ENCODE data around the gene MYO9B.

MYO9B gene

DNA sequence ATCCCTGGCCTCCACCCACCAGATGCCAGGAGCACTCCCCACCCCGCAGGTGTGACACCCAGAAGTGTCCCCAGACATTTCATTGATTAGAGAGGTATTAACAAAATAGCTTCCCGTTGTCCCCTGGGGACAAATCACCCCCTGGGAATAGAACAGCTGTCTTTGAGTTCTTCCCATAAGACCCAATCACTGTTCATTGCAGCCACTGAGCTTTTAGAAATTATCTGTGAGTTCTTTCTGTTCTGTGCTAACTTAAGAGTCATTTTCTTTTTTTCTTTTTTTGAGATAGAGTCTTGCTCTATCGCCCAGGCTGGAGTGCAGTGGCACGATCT, 32.8 kb downstream of the MYO9B start:
- H3K27ac ChIP-seq (ENCODE audit: low read length) = peak overlapping the region; percentile 76
- H3K27me3 ChIP-seq (ENCODE audit: low read depth, low read length) = no peaks in the 10 kb centered on the region
- peaks cover 5 to 22% of the 10 kb centered on the region in 2 donors for H3K36me3 ChIP-seq (ENCODE audit: control insufficient read depth in 1 of 2, insufficient read depth in 2 of 2, low read length in 2 of 2)
- H3K4me1 ChIP-seq (ENCODE audit: control insufficient read depth in 1 of 2, insufficient read depth in 2 of 2, low read length in 2 of 2) = peaks cover 0 to 32% of the 10 kb centered on the region in 2 donors
- H3K4me3 ChIP-seq (ENCODE audit: low read depth in 1 of 2, low read length in 2 of 2) = no peak overlapping the region
- H3K9me3 ChIP-seq (ENCODE audit: control insufficient read depth in 1 of 2, low read length in 2 of 2) = no peaks in the 10 kb centered on the region

- H3K4me1 ChIP-seq (ENCODE audit: control insufficient read depth in 1 of 2, insufficient read depth in 2 of 2, low read length in 2 of 2) = peaks cover 0 to 41% of the 10 kb centered on the region in 2 donors
- H3K36me3 ChIP-seq (ENCODE audit: control insufficient read depth in 1 of 2, insufficient read depth in 2 of 2, low read length in 2 of 2) = peaks cover 5 to 21% of the 10 kb centered on the region in 2 donors
- H3K9me3 ChIP-seq (ENCODE audit: control insufficient read depth in 1 of 2, low read length in 2 of 2) = no peaks in the 10 kb centered on the region
- peak overlapping the region; percentile 58 for H3K27ac ChIP-seq (ENCODE audit: low read length)
- H3K4me3 ChIP-seq (ENCODE audit: low read depth in 1 of 2, low read length in 2 of 2) = no peak overlapping the region
- H3K27me3 ChIP-seq (ENCODE audit: low read depth, low read length) = no peaks in the 10 kb centered on the region
Observed at GRCh38 chr19:17109300-17109699, 33.7 kb downstream of the MYO9B start.

- no peaks in the 10 kb centered on the region for H3K9me3 ChIP-seq (ENCODE audit: control insufficient read depth in 1 of 2, low read length in 2 of 2)
- peaks cover 0 to 44% of the 10 kb centered on the region in 2 donors for H3K4me1 ChIP-seq (ENCODE audit: control insufficient read depth in 1 of 2, insufficient read depth in 2 of 2, low read length in 2 of 2)
- no peaks in the 10 kb centered on the region for H3K27me3 ChIP-seq (ENCODE audit: low read depth, low read length)
- H3K27ac ChIP-seq (ENCODE audit: low read length) = peak overlapping the region; percentile 58
- no peak overlapping the region for H3K4me3 ChIP-seq (ENCODE audit: low read depth in 1 of 2, low read length in 2 of 2)
- H3K36me3 ChIP-seq (ENCODE audit: control insufficient read depth in 1 of 2, insufficient read depth in 2 of 2, low read length in 2 of 2) = peaks cover 5 to 21% of the 10 kb centered on the region in 2 donors
Observed at GRCh38 chr19:17109962-17110598, 34.5 kb downstream of the MYO9B start.

DNA sequence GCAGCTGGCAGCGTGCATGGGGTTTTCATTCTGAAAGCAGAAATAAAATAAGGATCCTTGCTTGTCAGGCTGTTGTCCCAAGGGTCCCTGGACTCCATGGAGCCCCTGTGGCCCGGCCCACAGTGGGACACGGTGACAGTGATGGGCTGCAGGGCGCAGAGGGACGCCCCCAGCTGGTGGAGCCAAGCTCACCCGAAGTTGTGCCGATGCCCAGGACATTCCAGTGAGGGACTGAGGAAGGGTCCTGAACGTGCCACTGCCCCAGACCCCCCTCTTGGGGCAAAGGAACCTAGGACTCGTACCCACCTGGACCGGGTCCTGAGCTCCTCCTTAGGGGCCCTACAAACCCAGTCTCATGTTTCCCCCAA, 35.0 kb downstream of the MYO9B start:
- H3K4me3 ChIP-seq (ENCODE audit: low read depth in 1 of 2, low read length in 2 of 2) = no peak overlapping the region
- H3K36me3 ChIP-seq (ENCODE audit: control insufficient read depth in 1 of 2, insufficient read depth in 2 of 2, low read length in 2 of 2) = peaks cover 5 to 17% of the 10 kb centered on the region in 2 donors
- no peaks in the 10 kb centered on the region for H3K9me3 ChIP-seq (ENCODE audit: control insufficient read depth in 1 of 2, low read length in 2 of 2)
- H3K27me3 ChIP-seq (ENCODE audit: low read depth, low read length) = no peaks in the 10 kb centered on the region
- peak overlapping the region; percentile 39 for H3K27ac ChIP-seq (ENCODE audit: low read length)
- H3K4me1 ChIP-seq (ENCODE audit: control insufficient read depth in 1 of 2, insufficient read depth in 2 of 2, low read length in 2 of 2) = peaks cover 0 to 44% of the 10 kb centered on the region in 2 donors

- no peak overlapping the region for H3K27ac ChIP-seq (ENCODE audit: low read length)
- H3K36me3 ChIP-seq (ENCODE audit: control insufficient read depth in 1 of 2, insufficient read depth in 2 of 2, low read length in 2 of 2) = peaks cover 5 to 16% of the 10 kb centered on the region in 2 donors
Observed at GRCh38 chr19:17111766-17112165, 36.2 kb downstream of the MYO9B start.

DNA sequence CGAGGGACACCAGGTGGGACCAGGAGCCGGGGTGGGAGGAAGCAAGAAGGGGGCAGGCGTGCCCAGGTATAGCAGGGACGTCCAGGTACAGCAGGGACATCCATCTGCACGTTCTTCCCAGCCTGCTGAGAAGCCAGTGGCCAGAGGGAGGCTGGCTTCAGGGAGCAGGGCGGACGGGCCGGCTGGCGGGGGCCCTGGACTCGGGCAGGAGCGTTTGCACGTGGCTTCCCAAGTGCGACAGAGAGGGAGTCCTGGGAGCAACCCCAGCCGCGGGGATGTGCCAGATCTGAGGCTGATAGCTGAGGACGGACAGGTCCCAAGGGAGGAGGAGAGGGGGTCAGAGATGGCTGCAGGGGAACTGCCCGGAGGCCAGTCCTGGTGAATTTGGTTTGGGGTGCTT, 36.7 kb downstream of the MYO9B start:
- no peaks in the 10 kb centered on the region for H3K9me3 ChIP-seq (ENCODE audit: control insufficient read depth in 1 of 2, low read length in 2 of 2)
- no peak overlapping the region for H3K4me3 ChIP-seq (ENCODE audit: low read depth in 1 of 2, low read length in 2 of 2)
- H3K27ac ChIP-seq (ENCODE audit: low read length) = no peak overlapping the region
- H3K27me3 ChIP-seq (ENCODE audit: low read depth, low read length) = no peaks in the 10 kb centered on the region
- H3K36me3 ChIP-seq (ENCODE audit: control insufficient read depth in 1 of 2, insufficient read depth in 2 of 2, low read length in 2 of 2) = peaks cover 5 to 16% of the 10 kb centered on the region in 2 donors
- H3K4me1 ChIP-seq (ENCODE audit: control insufficient read depth in 1 of 2, insufficient read depth in 2 of 2, low read length in 2 of 2) = peaks cover 0 to 41% of the 10 kb centered on the region in 2 donors

More at GRCh38 chr19:17111766-17112165, 36.2 kb downstream of the MYO9B start:
- no peak overlapping the region for H3K4me3 ChIP-seq (ENCODE audit: low read depth in 1 of 2, low read length in 2 of 2)
- peaks cover 0 to 44% of the 10 kb centered on the region in 2 donors for H3K4me1 ChIP-seq (ENCODE audit: control insufficient read depth in 1 of 2, insufficient read depth in 2 of 2, low read length in 2 of 2)
- no peaks in the 10 kb centered on the region for H3K9me3 ChIP-seq (ENCODE audit: control insufficient read depth in 1 of 2, low read length in 2 of 2)
- no peaks in the 10 kb centered on the region for H3K27me3 ChIP-seq (ENCODE audit: low read depth, low read length)

DNA sequence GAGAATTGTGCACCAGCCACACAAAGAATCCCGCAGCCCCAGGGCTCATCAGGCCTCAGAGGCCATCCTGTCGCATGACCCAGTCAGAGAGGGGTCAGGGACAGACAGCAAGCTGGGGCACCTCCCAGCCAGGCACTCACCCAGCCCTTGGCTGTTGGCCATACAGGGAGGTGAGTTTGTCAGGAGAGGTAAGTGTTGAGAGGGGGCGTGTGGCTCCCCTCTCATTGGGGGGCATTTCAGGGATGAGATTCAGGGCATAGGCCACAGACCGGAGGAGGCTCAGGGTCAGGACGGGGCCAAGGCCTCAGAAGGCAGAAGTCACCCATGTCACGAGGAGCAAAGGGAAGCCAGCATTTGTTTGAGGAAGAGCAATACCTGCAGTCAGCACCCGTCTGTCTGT, 37.1 kb downstream of the MYO9B start:
- Histone ChIP-seq H3K36me3 (ENCODE audit: control insufficient read depth in 1 of 2, insufficient read depth in 2 of 2, low read length in 2 of 2) (peaks cover 5 to 16% of the 10 kb centered on the region in 2 donors), H3K4me1 (ENCODE audit: control insufficient read depth in 1 of 2, insufficient read depth in 2 of 2, low read length in 2 of 2) (peaks cover 0 to 37% of the 10 kb centered on the region in 2 donors), H3K9me3 (ENCODE audit: control insufficient read depth in 1 of 2, low read length in 2 of 2) (no peaks in the 10 kb centered on the region), H3K27ac (ENCODE audit: low read length) (no peak overlapping the region), H3K27me3 (ENCODE audit: low read depth, low read length) (no peaks in the 10 kb centered on the region), H3K4me3 (ENCODE audit: low read depth in 1 of 2, low read length in 2 of 2) (no peak overlapping the region)

DNA sequence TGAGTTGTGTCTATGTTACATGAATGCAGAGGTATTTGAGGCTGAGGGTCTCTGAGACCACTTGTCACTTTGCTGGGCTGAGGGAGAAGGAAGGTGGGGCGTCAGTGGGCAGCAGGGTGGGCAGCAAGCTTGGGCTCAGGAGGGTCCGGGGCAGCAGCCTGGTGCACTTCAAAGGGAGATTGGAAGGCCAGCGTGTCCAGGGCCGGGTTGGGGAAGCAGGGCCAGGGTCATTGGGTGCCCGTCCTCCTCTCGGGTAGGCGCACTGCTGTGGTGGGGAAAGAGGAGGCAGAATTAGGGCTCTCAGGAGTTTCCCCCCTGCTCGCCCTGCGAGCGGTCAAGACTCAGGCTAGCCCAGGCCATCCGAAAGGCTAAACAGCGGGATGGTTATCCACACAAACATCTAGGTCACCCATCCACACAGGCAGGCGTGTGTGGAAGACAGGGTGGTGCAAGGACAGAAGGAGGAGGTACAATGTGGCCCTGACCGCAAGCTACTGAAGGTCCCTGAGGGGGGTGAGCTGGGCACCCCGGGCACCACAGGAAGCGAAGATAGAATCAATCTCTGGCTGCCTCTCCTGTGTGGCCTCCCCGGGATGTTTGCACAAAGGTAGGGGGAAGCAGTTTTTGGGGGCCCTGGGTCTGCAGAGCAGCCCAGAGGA, 37.7 kb downstream of the MYO9B start:
- H3K27me3 ChIP-seq (ENCODE audit: low read depth, low read length) = no peaks in the 10 kb centered on the region
- H3K27ac ChIP-seq (ENCODE audit: low read length) = no peak overlapping the region
- peaks cover 5 to 16% of the 10 kb centered on the region in 2 donors for H3K36me3 ChIP-seq (ENCODE audit: control insufficient read depth in 1 of 2, insufficient read depth in 2 of 2, low read length in 2 of 2)
- peaks cover 0 to 32% of the 10 kb centered on the region in 2 donors for H3K4me1 ChIP-seq (ENCODE audit: control insufficient read depth in 1 of 2, insufficient read depth in 2 of 2, low read length in 2 of 2)
- H3K9me3 ChIP-seq (ENCODE audit: control insufficient read depth in 1 of 2, low read length in 2 of 2) = no peaks in the 10 kb centered on the region
- no peak overlapping the region for H3K4me3 ChIP-seq (ENCODE audit: low read depth in 1 of 2, low read length in 2 of 2)

GRCh38 chr19:17114414-17114831, 38.8 kb downstream of the MYO9B start:
- Histone ChIP-seq H3K4me1 (ENCODE audit: control insufficient read depth in 1 of 2, insufficient read depth in 2 of 2, low read length in 2 of 2) (peaks cover 0 to 27% of the 10 kb centered on the region in 2 donors), H3K36me3 (ENCODE audit: control insufficient read depth in 1 of 2, insufficient read depth in 2 of 2, low read length in 2 of 2) (peaks cover 5 to 16% of the 10 kb centered on the region in 2 donors), H3K27me3 (ENCODE audit: low read depth, low read length) (no peaks in the 10 kb centered on the region), H3K4me3 (ENCODE audit: low read depth in 1 of 2, low read length in 2 of 2) (peak overlapping the region in 1 of 2 donors; percentile 35), H3K9me3 (ENCODE audit: control insufficient read depth in 1 of 2, low read length in 2 of 2) (no peaks in the 10 kb centered on the region), H3K27ac (ENCODE audit: low read length) (no peak overlapping the region)

DNA sequence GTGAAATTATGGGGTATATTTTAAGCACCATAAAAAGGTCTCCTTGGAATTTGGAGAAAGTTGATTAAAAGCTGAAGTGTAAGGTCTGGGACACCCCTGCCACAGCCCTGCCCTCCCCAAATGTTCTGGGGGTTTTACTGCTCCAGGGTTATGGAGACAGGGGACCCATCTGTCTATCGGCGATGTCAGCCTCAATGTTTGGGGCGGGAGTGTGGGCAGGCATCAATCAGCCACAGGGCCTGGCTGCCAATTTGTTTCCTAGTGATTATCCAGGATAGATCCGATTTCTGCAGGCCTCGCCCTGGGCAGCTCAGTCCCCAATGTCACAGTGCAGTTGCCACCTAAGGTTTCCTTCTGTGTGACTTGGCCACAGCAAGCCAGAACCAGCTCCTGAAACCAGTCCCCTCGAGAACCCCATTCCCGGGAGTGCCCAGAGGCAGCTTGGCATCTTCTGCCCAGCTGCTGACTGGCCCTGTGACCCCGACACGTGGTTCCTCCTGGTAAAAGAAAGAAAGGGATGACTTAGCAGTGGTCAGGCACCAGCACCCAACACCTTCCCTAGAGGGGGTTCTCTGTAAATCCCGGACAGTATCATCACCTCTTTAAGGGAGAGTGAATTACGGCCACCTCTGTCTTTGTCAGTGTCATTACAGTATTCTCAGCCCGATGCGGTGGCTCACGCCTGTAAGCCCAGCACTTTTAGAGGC, 41.6 kb downstream of the MYO9B start:
- H3K36me3 ChIP-seq (ENCODE audit: control insufficient read depth in 1 of 2, insufficient read depth in 2 of 2, low read length in 2 of 2) = peaks cover 0 to 3% of the 10 kb centered on the region in 2 donors
- H3K9me3 ChIP-seq (ENCODE audit: control insufficient read depth in 1 of 2, low read length in 2 of 2) = no peaks in the 10 kb centered on the region
- no peaks in the 10 kb centered on the region for H3K27me3 ChIP-seq (ENCODE audit: low read depth, low read length)
- peaks cover 0 to 20% of the 10 kb centered on the region in 2 donors for H3K4me1 ChIP-seq (ENCODE audit: control insufficient read depth in 1 of 2, insufficient read depth in 2 of 2, low read length in 2 of 2)
- no peak overlapping the region for H3K4me3 ChIP-seq (ENCODE audit: low read depth in 1 of 2, low read length in 2 of 2)
- no peak overlapping the region for H3K27ac ChIP-seq (ENCODE audit: low read length)

DNA sequence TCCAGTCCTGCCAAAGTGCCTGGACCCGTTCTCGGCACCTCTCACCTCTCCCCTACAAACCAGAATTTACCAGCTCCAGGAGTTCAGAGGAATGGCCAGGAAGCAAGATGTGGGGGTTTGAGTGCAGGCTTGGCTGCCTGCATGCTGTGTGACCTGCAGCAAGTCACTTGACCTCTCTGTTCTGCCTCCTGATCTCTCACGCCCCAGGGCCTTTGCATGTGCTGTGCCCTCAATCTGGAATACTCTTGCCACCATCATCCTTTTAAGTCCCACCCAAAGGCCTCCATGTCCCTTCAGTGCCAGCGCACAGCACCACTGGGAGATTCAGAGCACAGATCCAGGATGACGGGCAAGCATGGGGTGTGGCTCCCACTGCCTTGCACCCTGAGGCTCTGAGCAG, 43.4 kb downstream of the MYO9B start:
- Histone ChIP-seq H3K27ac (ENCODE audit: low read length) (no peak overlapping the region), H3K9me3 (ENCODE audit: control insufficient read depth in 1 of 2, low read length in 2 of 2) (no peaks in the 10 kb centered on the region), H3K4me3 (ENCODE audit: low read depth in 1 of 2, low read length in 2 of 2) (no peak overlapping the region), H3K4me1 (ENCODE audit: control insufficient read depth in 1 of 2, insufficient read depth in 2 of 2, low read length in 2 of 2) (peaks cover 0 to 7% of the 10 kb centered on the region in 2 donors), H3K27me3 (ENCODE audit: low read depth, low read length) (no peaks in the 10 kb centered on the region), H3K36me3 (ENCODE audit: control insufficient read depth in 1 of 2, insufficient read depth in 2 of 2, low read length in 2 of 2) (peaks cover 0 to 3% of the 10 kb centered on the region in 2 donors)
